Stimulated activated CD4-positive, alpha-beta T cell treated with anti-CD3 and anti-CD28 coated beads, Interleukin-15, amount 100 ng/mL, for 48 hours (primary cell): Measurements from ENCODE around the gene AKAP6.
"Not testable (repeated sequence)": the region's sequence is repeated elsewhere in the genome, so short reads cannot be mapped to it uniquely, and the experiment has no call there.

Experiments used
- DNase-seq, 2 donors: peaks; one replicate each; pipeline ENCODE4 v3.0.0-alpha.2; 2020; ENCODE audit warnings: low read depth in 2 of 2

The AKAP6 gene

GRCh38 chr14:32754209-32754608, 425.1 kb downstream of the AKAP6 start:
- DNase-seq, result no peak

- DNase-seq, result no peak
Measured at GRCh38 chr14:32756173-32756572, 427.1 kb downstream of the AKAP6 start.

- DNase-seq, result no peak
Measured at GRCh38 chr14:32756775-32757174, 427.7 kb downstream of the AKAP6 start.

GRCh38 chr14:32757568-32757967, 428.5 kb downstream of the AKAP6 start:
- no peak for DNase-seq

- no peak for DNase-seq
Measured at GRCh38 chr14:32761381-32761968, 432.4 kb downstream of the AKAP6 start.

GRCh38 chr14:32762886-32763285, 433.8 kb downstream of the AKAP6 start:
- no peak for DNase-seq

- DNase-seq, result no peak
Measured at GRCh38 chr14:32763673-32764072, 434.6 kb downstream of the AKAP6 start.

GRCh38 chr14:32764131-32764530, 435.0 kb downstream of the AKAP6 start:
- DNase-seq, result no peak

GRCh38 chr14:32770422-32770821, 441.3 kb downstream of the AKAP6 start:
- no peak for DNase-seq

GRCh38 chr14:32774214-32774613, 445.1 kb downstream of the AKAP6 start:
- no peak for DNase-seq

GRCh38 chr14:32779840-32780239, 450.7 kb downstream of the AKAP6 start:
- DNase-seq, result no peak

GRCh38 chr14:32784405-32784804, 455.3 kb downstream of the AKAP6 start:
- DNase-seq, result no peak

- no peak for DNase-seq
Measured at GRCh38 chr14:32785585-32785984, 456.5 kb downstream of the AKAP6 start.

GRCh38 chr14:32786886-32787285, 457.8 kb downstream of the AKAP6 start:
- DNase-seq, result no peak

- DNase-seq, result not testable (repeated sequence)
Measured at GRCh38 chr14:32793033-32793432, 463.9 kb downstream of the AKAP6 start.

- DNase-seq, result no peak
Measured at GRCh38 chr14:32800320-32800719, 471.2 kb downstream of the AKAP6 start.

GRCh38 chr14:32802295-32802694, 473.2 kb downstream of the AKAP6 start:
- DNase-seq, result no peak

- no peak for DNase-seq
Measured at GRCh38 chr14:32805979-32806378, 476.9 kb downstream of the AKAP6 start.

GRCh38 chr14:32808644-32809043, 479.5 kb downstream of the AKAP6 start:
- no peak for DNase-seq

- no peak for DNase-seq
Measured at GRCh38 chr14:32809255-32809654, 480.2 kb downstream of the AKAP6 start.

- DNase-seq, result no peak
Measured at GRCh38 chr14:32813401-32813800, 484.3 kb downstream of the AKAP6 start.

- DNase-seq, result no peak
Measured at GRCh38 chr14:32814721-32815120, 485.6 kb downstream of the AKAP6 start.

- DNase-seq, result no peak
Measured at GRCh38 chr14:32816588-32816987, 487.5 kb downstream of the AKAP6 start.

- DNase-seq, result no peak
Measured at GRCh38 chr14:32817780-32818179, 488.7 kb downstream of the AKAP6 start.
